ENCODE results near the gene ST3GAL6. TPM values are rescaled to one million over a fixed set of nuclear protein-coding genes. Genes with fewer than 3 reads are reported as not detected.

ST3GAL6 gene
- total RNA-seq, 1 donor from 2014 or later, result not detected

DNA sequence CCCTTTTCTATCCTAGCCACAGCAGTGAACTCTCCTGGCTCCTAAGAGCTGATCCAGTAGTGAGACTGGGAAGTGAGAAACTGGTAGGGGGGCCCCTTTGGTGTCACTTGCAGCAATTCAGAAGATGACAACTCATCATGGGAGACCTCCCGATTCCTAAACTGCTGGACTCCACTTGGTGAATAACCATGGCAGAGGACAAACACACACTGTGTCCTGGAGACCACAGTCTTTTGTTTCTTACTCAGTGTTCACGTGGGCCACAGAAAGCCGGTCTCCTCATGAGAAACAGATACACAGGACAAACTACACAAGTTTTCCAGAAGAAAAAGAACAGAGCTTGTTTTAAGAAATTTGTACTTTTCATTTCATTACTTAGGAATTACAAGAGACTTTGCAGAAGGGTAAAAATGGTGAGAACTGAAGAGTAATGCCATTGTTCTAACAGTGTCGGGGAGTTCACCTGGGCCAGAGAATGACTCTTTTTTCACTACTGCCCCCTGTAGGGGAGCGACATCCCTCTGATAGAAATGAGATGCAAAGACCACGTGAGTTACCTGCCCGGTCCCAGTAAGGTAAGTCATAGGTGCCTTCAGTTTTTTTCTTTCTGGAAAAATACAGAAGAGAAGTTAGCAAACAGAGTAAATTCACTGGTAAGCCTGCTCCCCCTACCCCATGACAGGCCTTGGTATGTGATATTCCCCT lies 38.1 kb downstream of the ST3GAL6 start:
- no peaks in the 10 kb centered on the region for H3K9me3 Mint-ChIP-seq
- H3K4me3 Mint-ChIP-seq, result no peak overlapping the region
- intact Hi-C loops (cut with micrococcal nuclease), result no loop called here
- ChIA-PET POLR2A (no interaction called here), CTCF (no interaction called here)
- H3K27me3 Mint-ChIP-seq, result no peaks in the 10 kb centered on the region
- no peak for DNase-seq
- TF ChIP-seq, protein P1, sequence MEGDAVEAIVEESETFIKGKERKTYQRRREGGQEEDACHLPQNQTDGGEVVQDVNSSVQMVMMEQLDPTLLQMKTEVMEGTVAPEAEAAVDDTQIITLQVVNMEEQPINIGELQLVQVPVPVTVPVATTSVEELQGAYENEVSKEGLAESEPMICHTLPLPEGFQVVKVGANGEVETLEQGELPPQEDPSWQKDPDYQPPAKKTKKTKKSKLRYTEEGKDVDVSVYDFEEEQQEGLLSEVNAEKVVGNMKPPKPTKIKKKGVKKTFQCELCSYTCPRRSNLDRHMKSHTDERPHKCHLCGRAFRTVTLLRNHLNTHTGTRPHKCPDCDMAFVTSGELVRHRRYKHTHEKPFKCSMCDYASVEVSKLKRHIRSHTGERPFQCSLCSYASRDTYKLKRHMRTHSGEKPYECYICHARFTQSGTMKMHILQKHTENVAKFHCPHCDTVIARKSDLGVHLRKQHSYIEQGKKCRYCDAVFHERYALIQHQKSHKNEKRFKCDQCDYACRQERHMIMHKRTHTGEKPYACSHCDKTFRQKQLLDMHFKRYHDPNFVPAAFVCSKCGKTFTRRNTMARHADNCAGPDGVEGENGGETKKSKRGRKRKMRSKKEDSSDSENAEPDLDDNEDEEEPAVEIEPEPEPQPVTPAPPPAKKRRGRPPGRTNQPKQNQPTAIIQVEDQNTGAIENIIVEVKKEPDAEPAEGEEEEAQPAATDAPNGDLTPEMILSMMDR (IDR thresholded peaks at IDR 0.05), result no peak
- no peaks in the 10 kb centered on the region for H3K4me1 Mint-ChIP-seq
- ATAC-seq (ENCODE audit: low read depth), result no peak
- no peaks in the 10 kb centered on the region for H3K36me3 Mint-ChIP-seq (ENCODE audit: low read depth)
- H3K27ac Mint-ChIP-seq, result no peak overlapping the region

DNA sequence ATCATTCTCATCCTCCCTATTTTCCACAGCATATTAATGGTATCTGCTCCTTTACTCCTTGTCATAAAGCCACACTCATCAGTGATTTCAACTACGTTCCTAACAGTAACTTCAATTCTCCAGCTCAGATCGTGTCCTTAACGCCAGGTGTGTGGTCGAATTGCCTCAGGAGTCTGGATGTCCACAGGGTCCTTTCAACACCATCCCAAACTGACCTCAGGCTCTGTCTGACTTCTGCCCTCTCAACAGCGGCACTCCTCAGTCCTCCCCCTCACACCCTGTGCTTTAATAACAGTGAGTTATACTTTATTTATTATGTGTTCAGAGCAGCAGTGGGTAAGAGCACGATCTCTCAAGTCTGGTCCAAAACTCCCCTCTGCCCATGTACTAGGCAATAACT lies 42.4 kb downstream of the ST3GAL6 start:
- intact Hi-C loops (cut with micrococcal nuclease), result no loop called here
- H3K9me3 Mint-ChIP-seq, result no peaks in the 10 kb centered on the region
- ATAC-seq (ENCODE audit: low read depth) (no peak), DNase-seq (no peak)
- H3K27me3 Mint-ChIP-seq, result no peaks in the 10 kb centered on the region
- ChIA-PET CTCF (interaction anchor here (1.2 kb wide), 1 partner anchor 15 kb away, joined by 5 read pairs; no protein-coding TSS in a partner anchor), POLR2A (no interaction called here)
- TF ChIP-seq, protein P1 (IDR thresholded peaks at IDR 0.05), result no peak
- no peak overlapping the region for H3K27ac Mint-ChIP-seq
- H3K36me3 Mint-ChIP-seq (ENCODE audit: low read depth), result no peaks in the 10 kb centered on the region
- H3K4me1 Mint-ChIP-seq, result no peaks in the 10 kb centered on the region
- no peak overlapping the region for H3K4me3 Mint-ChIP-seq

DNA sequence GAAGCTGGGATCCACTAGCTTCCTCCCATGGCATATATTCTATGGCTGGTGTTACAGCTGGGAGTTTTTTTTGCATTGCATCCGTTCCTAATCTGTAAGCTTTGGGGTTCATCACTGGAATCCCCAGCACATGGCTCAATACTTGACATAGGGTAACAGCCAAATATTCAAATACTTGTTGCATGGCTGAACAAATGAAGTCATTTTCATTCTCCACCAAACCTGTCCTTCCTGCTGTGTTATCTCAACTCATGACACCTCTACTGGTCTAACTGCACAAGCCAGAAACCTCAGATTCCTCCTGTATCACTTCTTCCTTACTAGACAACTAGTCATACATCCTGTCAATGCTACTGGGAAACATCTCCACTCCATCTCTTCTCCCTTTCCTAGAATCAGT lies 43.4 kb downstream of the ST3GAL6 start:
- Mint-ChIP-seq H3K36me3 (ENCODE audit: low read depth) (no peaks in the 10 kb centered on the region), H3K4me3 (no peak overlapping the region), H3K27ac (no peak overlapping the region), H3K4me1 (no peaks in the 10 kb centered on the region), H3K27me3 (no peaks in the 10 kb centered on the region), H3K9me3 (no peaks in the 10 kb centered on the region)
- no peak for DNase-seq
- no peak for ATAC-seq (ENCODE audit: low read depth)
- ChIA-PET POLR2A (no interaction called here), CTCF (interaction anchor here (1.2 kb wide), 1 partner anchor 14 kb away, joined by 5 read pairs; no protein-coding TSS in a partner anchor)
- TF ChIP-seq, protein P1 (IDR thresholded peaks at IDR 0.05), result no peak
- intact Hi-C loops (cut with micrococcal nuclease), result no loop called here

DNA sequence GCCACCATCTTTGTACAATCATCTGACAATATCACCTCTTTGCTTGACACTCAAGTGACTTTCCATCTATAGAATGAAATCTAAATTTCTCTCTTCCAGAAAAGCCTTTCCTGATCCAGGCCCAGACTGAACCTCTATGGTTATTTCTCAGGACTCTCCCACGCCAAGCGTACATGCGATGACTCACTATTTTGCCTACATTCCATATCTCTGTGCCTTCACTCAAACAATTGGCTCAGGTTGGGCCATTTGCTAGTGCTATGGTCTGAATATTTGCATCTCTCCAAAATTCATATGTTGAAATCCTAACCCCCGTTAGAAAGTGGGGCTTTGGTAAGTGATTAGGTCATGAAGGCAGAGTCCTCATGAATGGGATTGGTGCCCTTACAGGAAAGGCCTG lies 43.9 kb downstream of the ST3GAL6 start:
- ChIA-PET POLR2A (no interaction called here), CTCF (no interaction called here)
- ATAC-seq (ENCODE audit: low read depth) (no peak), DNase-seq (no peak)
- H3K4me3 Mint-ChIP-seq, result no peak overlapping the region
- TF ChIP-seq, protein P1 (IDR thresholded peaks at IDR 0.05), result no peak
- H3K4me1 Mint-ChIP-seq, result no peaks in the 10 kb centered on the region
- H3K36me3 Mint-ChIP-seq (ENCODE audit: low read depth), result no peaks in the 10 kb centered on the region
- H3K27ac Mint-ChIP-seq, result no peak overlapping the region
- no peaks in the 10 kb centered on the region for H3K9me3 Mint-ChIP-seq
- no peaks in the 10 kb centered on the region for H3K27me3 Mint-ChIP-seq
- intact Hi-C loops (cut with micrococcal nuclease), result no loop called here

DNA sequence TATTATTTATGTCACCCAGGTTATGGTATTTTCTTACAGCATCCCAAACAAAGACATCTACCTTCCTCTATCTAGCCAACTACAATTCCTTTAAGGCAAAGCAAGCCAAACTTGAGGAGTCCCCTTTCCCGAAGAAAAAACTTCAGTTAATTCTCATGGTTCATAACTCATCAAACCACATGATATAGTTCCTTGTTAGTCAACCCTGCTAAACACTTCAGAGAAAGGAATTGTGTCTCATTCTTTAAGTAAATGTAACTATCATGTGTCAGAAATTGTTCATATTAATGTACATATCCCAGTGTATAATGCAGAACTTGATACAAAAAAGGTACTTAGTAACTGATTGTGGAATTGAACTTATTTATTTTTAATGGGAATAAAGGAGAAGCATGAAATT lies 44.4 kb downstream of the ST3GAL6 start:
- Mint-ChIP-seq H3K4me1 (no peaks in the 10 kb centered on the region), H3K4me3 (no peak overlapping the region), H3K27ac (no peak overlapping the region), H3K36me3 (ENCODE audit: low read depth) (no peaks in the 10 kb centered on the region), H3K27me3 (no peaks in the 10 kb centered on the region), H3K9me3 (no peaks in the 10 kb centered on the region)
- DNase-seq, result no peak
- no peak for ATAC-seq (ENCODE audit: low read depth)
- TF ChIP-seq, protein P1 (IDR thresholded peaks at IDR 0.05), result no peak
- ChIA-PET CTCF (no interaction called here), POLR2A (no interaction called here)
- intact Hi-C loops (cut with micrococcal nuclease), result no loop called here
